ENCODE results near the gene UROS. TPM values are rescaled to one million over a fixed set of nuclear protein-coding genes. Genes with fewer than 3 reads are reported as not detected.

UROS gene
- total RNA-seq, 1 donor from 2014 or later = 48.5 TPM

- no peak for DNase-seq (ENCODE audit: low read depth in 2 of 2)
These were observed 30.4 kb downstream of the UROS start for GRCh38 chr10:125792342-125793300.

- peak in 1 of 2 donors; percentile 13 for DNase-seq (ENCODE audit: low read depth in 2 of 2)
These were observed 34.7 kb downstream of the UROS start for GRCh38 chr10:125788156-125789034.

- DNase-seq (ENCODE audit: low read depth in 2 of 2) = no peak
These were observed 37.3 kb downstream of the UROS start for GRCh38 chr10:125785791-125786190.

- no peak for DNase-seq (ENCODE audit: low read depth in 2 of 2)
These were observed 39.1 kb downstream of the UROS start for GRCh38 chr10:125783957-125784356.

- DNase-seq (ENCODE audit: low read depth in 2 of 2) = no peak
These were observed 39.6 kb downstream of the UROS start for GRCh38 chr10:125783408-125783807.

GRCh38 chr10:125782616-125783015 is 40.4 kb downstream of the UROS start:
- no peak for DNase-seq (ENCODE audit: low read depth in 2 of 2)

GRCh38 chr10:125782054-125782453 is 41.0 kb downstream of the UROS start:
- no peak for DNase-seq (ENCODE audit: low read depth in 2 of 2)

- no peak for DNase-seq (ENCODE audit: low read depth in 2 of 2)
These were observed 41.7 kb downstream of the UROS start for GRCh38 chr10:125781374-125781773.

GRCh38 chr10:125779403-125780327 is 43.4 kb downstream of the UROS start:
- DNase-seq (ENCODE audit: low read depth in 2 of 2) = no peak

- DNase-seq (ENCODE audit: low read depth in 2 of 2) = no peak
These were observed 44.5 kb downstream of the UROS start for GRCh38 chr10:125778556-125778955.

- DNase-seq (ENCODE audit: low read depth in 2 of 2) = no peak
These were observed 45.3 kb downstream of the UROS start for GRCh38 chr10:125777806-125778205.

GRCh38 chr10:125775491-125776106 is 47.5 kb downstream of the UROS start, which contains the start of gene MMP21:
Gene MMP21 (minus strand): TSS chr10:125775821. CDS start chr10:125775821, 0 bp downstream.
- DNase-seq (ENCODE audit: low read depth in 2 of 2) = no peak

GRCh38 chr10:125774581-125775191 is 48.4 kb downstream of the UROS start:
- no peak for DNase-seq (ENCODE audit: low read depth in 2 of 2)

- peak in 1 of 2 donors; percentile 24 for DNase-seq (ENCODE audit: low read depth in 2 of 2)
These were observed 49.1 kb downstream of the UROS start for GRCh38 chr10:125773687-125774543.

- no peak for DNase-seq (ENCODE audit: low read depth in 2 of 2)
These were observed 50.2 kb downstream of the UROS start for GRCh38 chr10:125772864-125773180.

GRCh38 chr10:125772112-125772863 is 50.8 kb downstream of the UROS start:
- DNase-seq (ENCODE audit: low read depth in 2 of 2) = no peak

GRCh38 chr10:125770844-125771243 is 52.2 kb downstream of the UROS start:
- no peak for DNase-seq (ENCODE audit: low read depth in 2 of 2)

- no peak for DNase-seq (ENCODE audit: low read depth in 2 of 2)
These were observed 53.9 kb downstream of the UROS start for GRCh38 chr10:125769175-125769574.

All from dermis microvascular lymphatic vessel endothelial cell (primary cell).